HG02642 (cell line): Measurements from ENCODE around the gene PEAR1.

Source experiments
- ATAC-seq: cut with Tn5 transposase; IDR thresholded peaks from one replicate; pipeline ENCODE4 v1.9.1; 2021; ENCODE audit warnings: mild to moderate bottlenecking; ENCODE audit not compliant: unreplicated experiment, poor library complexity

Gene PEAR1, protein sequence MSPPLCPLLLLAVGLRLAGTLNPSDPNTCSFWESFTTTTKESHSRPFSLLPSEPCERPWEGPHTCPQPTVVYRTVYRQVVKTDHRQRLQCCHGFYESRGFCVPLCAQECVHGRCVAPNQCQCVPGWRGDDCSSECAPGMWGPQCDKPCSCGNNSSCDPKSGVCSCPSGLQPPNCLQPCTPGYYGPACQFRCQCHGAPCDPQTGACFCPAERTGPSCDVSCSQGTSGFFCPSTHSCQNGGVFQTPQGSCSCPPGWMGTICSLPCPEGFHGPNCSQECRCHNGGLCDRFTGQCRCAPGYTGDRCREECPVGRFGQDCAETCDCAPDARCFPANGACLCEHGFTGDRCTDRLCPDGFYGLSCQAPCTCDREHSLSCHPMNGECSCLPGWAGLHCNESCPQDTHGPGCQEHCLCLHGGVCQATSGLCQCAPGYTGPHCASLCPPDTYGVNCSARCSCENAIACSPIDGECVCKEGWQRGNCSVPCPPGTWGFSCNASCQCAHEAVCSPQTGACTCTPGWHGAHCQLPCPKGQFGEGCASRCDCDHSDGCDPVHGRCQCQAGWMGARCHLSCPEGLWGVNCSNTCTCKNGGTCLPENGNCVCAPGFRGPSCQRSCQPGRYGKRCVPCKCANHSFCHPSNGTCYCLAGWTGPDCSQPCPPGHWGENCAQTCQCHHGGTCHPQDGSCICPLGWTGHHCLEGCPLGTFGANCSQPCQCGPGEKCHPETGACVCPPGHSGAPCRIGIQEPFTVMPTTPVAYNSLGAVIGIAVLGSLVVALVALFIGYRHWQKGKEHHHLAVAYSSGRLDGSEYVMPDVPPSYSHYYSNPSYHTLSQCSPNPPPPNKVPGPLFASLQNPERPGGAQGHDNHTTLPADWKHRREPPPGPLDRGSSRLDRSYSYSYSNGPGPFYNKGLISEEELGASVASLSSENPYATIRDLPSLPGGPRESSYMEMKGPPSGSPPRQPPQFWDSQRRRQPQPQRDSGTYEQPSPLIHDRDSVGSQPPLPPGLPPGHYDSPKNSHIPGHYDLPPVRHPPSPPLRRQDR

DNA sequence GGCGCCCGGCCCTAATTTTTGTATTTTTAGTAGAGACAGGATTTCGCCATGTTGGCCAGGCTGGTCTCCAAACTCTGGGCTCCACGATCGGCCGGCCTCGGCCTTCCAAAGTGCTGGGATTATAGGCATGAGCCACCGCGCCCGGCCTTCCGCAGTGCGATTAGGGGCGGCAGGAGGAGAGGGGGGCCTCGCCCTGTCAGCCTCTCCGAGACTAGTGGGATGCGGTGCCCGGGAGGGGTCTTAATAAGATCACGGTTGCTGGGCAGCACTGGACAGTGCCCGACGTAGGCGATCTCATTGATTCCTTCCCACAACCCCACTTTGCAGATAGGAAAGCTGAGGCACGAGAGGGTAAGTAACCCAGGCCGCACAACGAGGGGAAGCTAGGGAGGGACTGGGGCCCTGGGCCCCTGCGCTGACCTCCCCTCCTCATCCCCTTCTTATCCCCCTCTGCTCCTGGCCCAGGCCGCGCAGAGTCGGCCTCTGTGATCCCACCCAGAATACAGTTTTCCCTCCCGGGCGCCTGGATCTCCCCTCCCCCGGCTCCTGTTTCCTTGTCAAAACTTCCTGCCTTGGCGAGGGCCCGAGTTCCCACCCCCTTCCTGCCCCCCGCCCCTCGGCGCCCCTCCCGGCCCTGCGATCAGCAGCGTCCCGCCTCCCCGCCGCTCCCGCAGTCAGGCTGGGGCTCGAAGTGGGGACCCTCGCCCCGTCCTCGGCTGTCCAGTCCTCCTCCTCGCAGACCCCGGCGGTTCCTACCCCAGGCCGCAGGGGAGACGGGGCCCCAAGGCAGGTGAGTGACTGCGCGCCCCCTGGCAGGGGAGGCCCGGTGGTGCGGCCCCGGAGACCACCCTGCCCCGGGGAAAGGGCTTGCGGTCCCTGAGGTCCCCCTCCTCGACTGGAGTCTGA lies at the start of gene PEAR1:
Gene PEAR1 (plus strand): TSS at position 671 of the 906 bp plus-strand sequence. CDS start 10,209 bp downstream, outside the sequence.
- no peak for ATAC-seq

DNA sequence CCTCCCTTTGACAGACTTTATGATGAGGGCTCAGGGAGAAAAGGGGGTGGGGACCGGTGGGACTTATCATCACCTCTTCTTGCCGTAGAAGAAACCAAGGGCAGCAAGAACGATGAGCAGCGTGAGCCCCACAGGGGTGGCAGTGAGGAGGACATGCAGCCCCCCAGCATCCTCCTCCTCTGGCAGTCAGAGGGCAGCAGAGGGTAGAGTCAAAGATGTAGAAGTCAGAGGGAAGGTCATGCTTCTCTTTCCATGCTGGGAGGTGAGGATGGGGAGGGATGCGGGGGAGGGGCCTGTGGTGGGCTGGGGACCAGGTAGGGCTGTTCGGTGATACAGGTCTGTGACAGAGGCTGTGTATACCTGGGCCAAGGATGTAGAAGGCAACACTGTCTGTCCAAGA lies 49.4 kb upstream of the PEAR1 start:
- no peak for ATAC-seq

DNA sequence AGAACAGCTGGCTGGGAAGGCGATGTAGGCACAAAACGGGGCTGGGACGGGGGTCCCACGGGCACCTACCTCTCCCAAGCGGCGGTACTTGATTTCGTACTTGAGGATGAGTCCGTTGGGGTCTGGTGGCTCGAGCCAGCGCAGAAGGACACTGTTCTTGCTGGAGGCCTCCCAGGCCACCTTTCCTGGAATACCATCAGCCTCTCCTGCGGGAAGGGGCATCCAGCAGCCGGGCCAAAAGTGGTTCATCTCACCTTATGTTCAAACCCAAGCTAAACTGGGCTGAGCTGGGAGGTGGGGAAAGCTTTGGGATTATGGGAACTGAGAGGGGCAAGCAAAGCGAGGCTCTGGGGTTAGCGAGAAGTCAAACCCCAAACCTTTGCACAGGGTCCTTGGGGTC lies 48.9 kb upstream of the PEAR1 start:
- ATAC-seq, result no peak

DNA sequence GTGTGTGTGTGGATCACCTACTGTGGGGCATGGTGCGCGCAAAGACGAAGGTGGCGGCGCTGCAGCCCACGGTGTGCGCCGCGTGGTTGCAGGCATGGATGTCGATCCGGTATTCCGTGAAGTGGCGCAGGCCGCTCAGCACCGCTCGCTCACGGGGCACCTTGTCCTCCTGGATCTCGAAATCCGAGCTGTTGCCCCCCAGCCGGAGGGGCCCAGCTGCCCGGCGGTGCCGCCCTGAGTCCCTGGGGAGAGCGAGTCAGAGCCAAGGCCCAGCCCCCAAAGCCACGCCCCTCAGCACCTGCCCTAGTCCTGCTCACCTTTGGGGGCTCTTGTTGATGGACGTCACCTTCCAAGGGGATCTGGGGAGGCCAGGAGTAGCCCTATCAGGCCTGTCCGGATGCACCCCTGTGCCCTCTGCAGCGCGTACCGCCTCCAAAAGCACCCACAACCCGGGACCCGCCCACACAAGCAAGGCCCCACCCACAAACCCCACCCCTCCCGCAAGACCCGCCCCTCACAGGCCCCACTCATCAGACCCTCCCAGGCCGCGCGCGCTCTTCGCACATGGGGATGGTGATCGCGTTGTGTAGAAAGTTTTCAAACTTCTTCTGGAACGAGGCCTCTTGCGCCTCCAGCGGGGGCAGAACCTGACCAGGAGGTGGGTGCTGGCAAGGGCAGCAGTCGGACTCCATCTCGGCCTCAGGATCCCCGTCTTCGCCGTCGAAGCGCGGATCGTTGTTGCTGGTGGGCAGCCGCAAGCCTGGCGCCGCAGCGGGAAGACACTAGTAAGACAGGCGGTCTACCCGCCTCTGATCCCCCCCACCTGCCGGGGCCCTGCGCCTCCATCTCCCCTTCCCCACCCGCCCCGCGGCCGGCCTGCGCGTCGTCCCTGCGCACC lies 48.2 kb upstream of the PEAR1 start:
- ATAC-seq, result no peak

GRCh38 chr1:156845953-156846545 lies 47.5 kb upstream of the PEAR1 start:
- no peak for ATAC-seq

- ATAC-seq, result no peak
These were observed 46.9 kb upstream of the PEAR1 start for GRCh38 chr1:156846643-156847042.

DNA sequence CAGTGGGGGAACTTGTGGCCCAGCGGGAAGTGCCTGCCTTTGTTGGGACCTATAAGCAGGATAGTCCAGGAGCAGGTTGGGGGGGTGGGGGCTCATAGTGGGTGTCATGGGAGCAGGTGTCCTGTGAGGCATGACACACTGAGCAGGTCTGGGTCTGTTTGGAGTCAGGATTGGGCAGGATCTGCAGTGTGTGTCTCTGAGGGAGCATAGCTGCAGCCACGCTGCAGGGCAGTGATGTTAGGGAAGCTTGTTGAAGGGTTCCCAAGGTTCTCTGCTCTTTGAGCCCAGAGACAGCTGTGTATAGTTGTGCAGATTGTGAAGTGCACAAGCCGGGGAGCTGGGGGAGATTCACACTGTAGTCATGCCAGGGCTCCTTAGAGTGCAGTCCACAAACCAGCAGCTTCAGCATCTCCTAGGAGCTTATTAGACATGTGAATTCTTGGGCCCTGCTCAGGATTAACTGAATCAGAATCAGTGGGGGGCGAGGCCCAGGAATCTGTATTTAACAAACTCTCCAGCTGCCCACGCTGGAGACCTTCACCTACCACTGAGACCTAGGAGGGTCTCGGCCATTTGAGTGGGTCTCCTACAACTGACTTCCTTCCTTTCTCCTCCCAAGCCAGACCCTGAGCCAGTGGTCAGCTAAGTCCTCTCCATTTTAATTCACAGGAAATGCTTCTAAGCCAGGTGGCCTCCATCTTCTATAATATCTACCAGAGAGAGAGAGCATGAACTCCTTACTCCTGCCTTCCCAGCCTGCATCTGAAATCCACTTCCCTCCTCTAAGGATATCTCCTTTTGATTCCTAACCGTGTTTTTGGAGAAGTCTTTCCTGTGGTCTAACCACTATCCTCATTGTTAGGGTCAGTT lies 45.7 kb upstream of the PEAR1 start:
- ATAC-seq, result no peak

DNA sequence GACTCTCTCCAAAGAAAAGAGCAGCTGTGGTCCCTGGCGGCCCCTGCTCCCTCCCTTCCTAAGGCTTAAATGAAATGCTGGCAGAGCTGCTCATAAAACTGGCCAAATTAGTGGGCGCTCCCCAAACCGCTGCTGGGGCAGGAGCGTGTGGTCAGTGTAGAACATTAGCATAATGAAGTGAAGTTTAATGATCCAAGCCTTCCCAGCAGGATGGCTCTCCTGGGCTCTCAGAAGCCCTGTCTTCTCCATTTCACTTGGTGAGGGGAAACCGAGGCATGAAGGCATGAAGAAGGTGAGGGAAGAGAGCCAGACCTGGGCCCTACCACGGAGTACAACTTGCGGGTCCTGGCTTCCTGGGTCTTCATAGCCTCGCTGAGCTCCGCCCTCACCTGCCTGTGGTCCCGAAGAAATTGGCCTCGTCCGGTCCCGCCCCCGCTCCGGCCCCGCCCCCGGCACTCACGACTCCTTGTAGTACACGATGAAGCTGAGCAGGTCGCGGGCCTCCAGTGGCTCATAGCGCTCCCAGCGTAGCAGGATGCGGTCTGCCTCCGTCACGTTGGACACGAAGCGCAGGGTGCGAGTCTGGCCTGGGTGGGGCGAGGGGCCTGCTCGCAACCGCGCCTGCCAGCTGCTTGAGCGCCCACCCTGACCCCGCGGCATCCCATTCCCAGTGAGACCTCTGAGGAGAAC lies 44.9 kb upstream of the PEAR1 start:
- no peak for ATAC-seq

DNA sequence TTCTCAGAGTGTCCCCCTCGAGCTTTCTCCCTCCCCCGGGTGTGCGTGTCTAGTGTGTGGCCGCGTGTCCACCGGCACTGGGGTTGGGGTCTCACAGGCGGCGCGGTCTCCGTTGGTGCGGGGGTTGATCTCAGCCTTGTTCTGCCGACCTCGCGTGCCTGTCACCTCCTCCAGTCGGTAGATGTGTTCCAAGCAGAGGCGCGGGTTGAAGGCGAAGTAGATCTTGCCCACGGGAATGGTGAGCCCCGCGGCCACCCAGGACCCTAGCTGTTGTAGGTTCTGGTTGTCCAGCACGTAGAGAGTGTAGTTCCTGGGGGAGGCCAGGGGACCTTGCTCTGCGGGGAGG lies 44.4 kb upstream of the PEAR1 start:
- no peak for ATAC-seq

GRCh38 chr1:156851779-156852417 lies 41.6 kb upstream of the PEAR1 start:
- ATAC-seq, result no peak

GRCh38 chr1:156852418-156852874 lies 41.1 kb upstream of the PEAR1 start:
- ATAC-seq, result no peak

GRCh38 chr1:156853761-156854160 lies 39.8 kb upstream of the PEAR1 start:
- ATAC-seq, result no peak

DNA sequence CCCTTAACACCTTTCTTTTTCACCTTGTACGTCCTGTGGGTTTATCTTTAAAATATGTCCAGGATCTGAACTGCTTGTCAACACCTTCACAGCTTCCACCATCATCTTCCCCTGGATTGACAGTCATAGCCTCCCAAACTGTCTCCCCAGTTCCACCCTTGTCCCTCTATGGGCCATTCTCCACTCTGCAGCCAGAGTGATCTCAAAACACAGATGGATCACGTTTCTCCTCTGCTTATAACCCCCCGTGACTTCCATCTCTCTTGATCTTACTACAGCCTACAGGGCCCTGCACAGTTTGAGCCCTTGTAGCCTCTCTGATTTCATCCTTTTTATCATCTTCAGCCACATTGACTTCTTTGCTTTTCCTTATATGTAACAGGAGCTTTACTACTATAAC lies 38.9 kb upstream of the PEAR1 start:
- ATAC-seq, result no peak

- ATAC-seq, result no peak
These were observed 37.2 kb upstream of the PEAR1 start for GRCh38 chr1:156856282-156856785.

DNA sequence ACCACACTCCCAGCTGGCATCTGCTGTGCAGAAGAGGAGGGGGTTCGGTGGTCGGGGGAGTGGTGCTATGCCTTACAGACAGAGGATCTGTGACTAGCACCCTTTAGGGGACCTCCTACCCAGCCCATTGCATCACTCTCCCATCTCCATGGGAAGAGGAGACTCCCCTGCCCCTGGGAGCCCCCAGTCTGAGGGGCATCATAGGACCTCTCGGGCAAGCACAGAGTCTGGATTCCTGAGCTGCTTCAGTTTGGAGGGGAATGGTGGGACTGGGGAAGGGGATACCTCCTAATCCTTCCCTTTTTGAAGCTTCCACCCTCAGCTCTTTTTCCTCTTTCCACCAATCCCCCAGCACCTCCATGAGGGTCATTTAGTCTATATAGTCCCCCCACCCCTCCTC lies 36.0 kb upstream of the PEAR1 start:
- ATAC-seq, result no peak

- ATAC-seq, result no peak
These were observed 35.0 kb upstream of the PEAR1 start for GRCh38 chr1:156858555-156858956.
